HG02798 (cell line): Measurements from ENCODE around the gene MCTP1.
"Not testable (repeated sequence)": the region's sequence is repeated elsewhere in the genome, so short reads cannot be mapped to it uniquely, and the experiment has no call there.

Experiments
- ATAC-seq: cut with Tn5 transposase; IDR thresholded peaks from one replicate; pipeline ENCODE4 v1.9.1; 2021; ENCODE audit warnings: mild to moderate bottlenecking; ENCODE audit not compliant: unreplicated experiment, poor library complexity

The MCTP1 gene

GRCh38 chr5:94849324-94849723 lies 435.6 kb downstream of the MCTP1 start:
- ATAC-seq, result no peak

DNA sequence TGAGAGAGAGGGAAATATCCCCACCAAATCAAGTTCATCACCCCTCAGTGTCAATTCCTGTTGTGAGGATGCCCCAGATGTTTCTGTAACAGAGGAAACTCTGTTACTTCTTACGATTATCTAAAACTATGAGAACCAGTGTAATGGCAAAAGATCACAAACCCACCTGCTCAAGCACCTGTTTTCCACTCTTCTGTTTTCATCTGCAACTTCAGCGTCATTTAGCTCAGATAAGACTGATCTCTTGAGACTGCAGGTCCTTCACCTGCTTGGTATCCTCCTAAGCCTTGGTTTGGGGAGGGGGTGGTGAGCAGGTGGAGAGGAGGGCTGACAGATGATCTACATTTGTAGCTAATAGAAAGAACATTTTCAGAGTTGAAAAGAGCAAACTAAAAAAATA lies 437.2 kb downstream of the MCTP1 start:
- ATAC-seq, result no peak

- ATAC-seq, result no peak
Measured at GRCh38 chr5:94847019-94847418, 437.9 kb downstream of the MCTP1 start.

DNA sequence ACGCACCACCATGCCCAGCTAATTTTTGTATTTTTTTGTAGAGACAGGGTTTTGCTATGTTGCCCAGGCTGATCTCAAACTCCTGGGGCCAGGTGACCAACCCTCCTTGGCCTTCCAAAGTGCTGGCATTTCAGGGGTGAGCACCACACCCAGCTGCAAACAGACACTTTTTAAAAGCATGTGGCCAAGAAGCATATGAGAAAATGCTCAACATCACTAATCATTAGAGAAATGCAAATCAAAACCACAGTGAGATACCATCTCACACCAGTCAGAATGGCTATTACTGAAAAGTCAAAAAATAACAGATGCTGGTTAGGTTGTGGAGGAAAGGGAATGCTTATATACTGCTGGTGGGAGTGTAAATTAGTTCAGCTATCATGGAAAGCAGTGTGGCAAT lies 439.2 kb downstream of the MCTP1 start:
- peak; percentile 64 for ATAC-seq

DNA sequence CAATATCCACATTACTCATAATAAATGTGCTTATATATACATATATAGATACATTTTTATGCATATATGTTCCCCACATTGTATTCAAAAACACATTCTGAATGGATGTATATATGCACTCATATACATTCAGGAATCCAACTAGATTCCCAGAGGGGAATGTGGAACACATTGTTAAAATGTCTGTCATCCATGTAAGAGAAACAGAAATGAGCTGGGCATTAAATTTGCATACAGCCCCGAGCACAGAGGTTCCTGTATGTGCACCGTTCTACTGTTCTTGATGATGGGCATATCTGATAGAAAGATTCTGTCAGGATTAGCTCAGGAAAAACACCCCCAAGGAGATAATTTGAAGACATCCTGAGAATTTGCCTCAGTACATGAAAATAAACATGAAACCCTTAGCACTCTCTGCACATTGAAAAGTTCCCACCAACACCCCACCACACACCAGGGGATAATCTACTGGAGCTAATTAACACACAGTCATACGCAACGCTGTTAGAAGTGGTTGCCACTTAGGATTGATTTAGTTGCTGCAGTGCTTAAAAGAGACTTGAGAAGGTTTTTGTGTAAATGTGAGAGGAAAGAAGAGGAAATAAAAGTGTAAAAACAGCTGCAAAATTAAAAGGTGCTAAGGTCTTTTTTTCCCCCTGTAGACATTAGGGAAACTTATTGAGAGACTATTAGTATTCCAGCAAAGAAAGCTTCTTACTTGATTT lies 443.1 kb downstream of the MCTP1 start:
- no peak for ATAC-seq

- ATAC-seq, result no peak
Measured at GRCh38 chr5:94833851-94834250, 451.0 kb downstream of the MCTP1 start.

GRCh38 chr5:94832685-94833084 lies 452.2 kb downstream of the MCTP1 start:
- no peak for ATAC-seq

DNA sequence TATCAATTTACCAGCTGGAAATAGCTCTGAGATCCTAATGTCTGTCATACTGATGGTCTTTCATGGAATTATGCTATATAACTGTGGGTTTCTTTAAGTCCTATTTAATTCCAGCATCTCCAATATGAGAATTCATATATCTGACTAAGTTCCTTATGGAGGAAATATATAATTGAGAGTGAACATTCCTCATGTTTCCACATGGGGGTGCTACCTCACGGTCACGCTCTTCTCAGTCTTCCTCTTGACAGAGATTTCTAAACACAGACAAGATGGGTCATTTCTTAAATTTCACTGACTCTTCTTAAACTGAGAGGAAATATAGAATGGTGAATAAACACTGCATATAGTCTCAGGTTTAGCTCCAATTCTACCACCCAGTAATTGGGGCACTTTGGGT lies 454.4 kb downstream of the MCTP1 start:
- ATAC-seq, result peak; percentile 63

DNA sequence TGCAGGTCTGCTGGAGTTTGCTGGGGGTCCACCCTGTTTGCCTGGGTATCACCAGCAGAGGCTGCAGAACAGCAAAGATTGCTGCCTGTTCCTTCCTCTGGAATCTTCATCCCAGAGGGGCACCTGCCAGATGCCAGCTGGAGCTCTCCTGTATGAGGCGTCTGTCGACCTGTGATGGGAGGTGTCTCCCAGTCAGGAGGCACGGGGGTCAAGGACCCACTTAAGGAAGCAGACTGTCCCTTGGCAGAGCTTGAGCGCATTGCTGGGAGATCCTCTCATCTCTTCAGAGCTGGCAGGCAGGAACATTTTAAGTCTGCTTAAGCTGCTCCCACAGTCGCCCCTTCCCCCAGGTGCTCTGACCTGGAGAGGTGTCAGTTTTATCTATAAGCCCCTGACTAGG lies 456.7 kb downstream of the MCTP1 start:
- not testable (repeated sequence) for ATAC-seq

DNA sequence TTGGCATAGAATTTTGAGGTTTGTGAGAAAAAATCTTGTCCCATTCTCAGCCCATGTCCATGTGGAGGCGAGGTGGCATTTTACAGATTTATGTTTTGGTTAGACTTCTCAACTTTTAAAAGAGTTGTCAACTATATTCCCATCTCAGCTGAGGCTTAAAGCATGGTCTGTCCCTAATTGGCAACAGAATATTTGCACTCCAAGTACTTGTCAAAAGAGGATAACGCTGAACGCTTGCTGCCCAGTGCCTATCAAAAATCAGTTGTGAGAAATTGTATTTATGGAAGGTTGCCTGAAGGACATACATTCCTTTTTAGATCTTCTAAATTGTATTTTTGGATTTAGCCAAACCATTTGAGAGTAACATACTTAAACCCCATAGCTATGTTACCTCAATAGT lies 464.4 kb downstream of the MCTP1 start:
- no peak for ATAC-seq

GRCh38 chr5:94818904-94819303 lies 466.0 kb downstream of the MCTP1 start:
- no peak for ATAC-seq

GRCh38 chr5:94815313-94816039 lies 469.4 kb downstream of the MCTP1 start:
- no peak for ATAC-seq

DNA sequence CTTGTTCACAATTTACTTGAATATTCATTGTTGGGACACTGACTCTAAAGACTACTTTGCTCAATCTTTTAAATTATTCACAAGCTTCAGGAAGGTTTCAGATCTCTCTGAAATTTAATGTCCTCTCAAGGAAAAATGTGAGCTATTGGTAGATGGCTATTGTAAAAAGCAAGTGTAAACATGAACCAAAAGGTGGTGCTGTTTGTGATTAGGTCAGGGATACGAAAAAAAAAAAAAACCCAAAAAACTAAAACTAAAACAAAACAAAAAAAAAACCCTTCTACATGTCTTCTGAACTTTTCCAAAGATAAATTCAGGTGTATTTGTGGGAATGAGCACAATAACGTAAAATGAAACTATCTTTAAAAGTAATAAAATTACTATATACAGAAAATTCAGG lies 472.7 kb downstream of the MCTP1 start:
- no peak for ATAC-seq

- ATAC-seq, result no peak
Measured at GRCh38 chr5:94811331-94811730, 473.6 kb downstream of the MCTP1 start.

- no peak for ATAC-seq
Measured at GRCh38 chr5:94810877-94811276, 474.0 kb downstream of the MCTP1 start.

DNA sequence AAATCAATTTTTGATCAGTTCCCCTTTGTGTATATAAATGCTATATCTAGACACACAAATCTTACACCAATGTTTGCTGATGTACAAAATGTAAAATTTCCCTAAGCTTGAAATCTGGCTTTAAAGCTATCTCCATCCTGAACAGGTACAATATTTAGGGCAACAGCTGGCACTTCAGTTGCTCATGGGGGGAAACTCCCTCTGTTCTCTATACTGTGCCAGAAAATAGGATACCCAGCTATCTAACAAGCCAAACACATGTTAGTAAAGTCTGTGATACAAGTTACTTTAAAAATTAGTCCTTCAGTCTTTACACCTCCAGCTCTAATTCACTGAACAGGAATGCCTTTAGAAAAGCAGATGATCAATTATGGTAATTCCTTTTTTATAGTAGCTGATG lies 474.6 kb downstream of the MCTP1 start:
- no peak for ATAC-seq

DNA sequence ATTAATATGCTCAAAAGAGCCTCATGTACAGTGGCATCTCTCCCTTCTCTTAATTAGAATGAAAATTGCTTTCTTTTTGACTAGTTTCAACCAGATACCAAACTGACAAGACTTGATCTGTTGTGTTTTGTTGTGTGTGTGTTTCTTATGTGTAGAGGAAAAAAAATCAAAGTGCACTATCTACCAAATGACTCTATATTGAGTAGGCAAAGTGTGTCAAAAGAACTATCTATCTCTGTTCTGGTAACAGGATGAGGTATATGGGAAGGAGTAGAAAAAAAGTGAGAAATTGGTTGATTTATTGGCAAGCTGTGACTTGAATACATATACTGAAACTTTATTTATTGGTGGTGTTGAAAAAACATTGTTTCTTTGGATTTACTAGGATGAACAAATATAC lies 476.4 kb downstream of the MCTP1 start:
- ATAC-seq, result no peak

DNA sequence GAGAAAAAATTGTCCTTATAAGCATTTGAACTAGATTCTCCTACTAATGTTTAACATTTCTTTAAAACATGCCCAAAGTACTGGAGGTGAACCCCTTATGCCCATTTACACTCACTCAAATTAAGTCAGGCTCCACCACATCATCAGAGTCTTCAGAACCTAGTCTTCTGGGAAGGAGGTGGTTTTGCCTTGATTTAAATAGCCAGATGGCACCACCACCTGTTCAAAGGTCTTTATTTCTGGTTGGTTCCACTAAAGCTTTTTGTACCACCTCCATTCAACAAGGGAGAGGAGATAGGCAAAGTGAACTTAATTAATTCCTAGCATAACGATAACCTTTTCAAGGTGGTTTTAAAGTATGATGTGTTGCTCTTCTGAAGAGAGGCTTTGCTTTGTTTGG lies 476.9 kb downstream of the MCTP1 start:
- ATAC-seq, result peak; percentile 33

GRCh38 chr5:94802450-94802849 lies 482.4 kb downstream of the MCTP1 start:
- ATAC-seq, result no peak

DNA sequence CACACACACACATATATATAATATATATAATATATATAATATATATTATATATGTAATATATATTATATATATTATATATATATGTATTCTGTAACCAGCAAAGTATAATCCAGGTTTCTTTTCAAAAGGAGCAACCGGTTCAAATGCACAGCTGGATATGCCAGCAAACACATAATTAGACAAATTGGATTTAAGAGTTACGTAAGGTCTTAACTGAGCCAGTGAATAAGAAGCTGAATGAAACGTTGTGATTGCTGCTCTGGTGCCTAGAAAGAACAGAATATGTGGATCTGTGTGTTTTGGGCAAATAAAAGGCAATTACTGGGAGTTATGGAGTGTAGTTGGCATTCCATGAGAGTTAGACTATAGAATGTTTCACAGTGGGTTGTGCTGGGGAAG lies 488.3 kb downstream of the MCTP1 start:
- no peak for ATAC-seq

- peak; percentile 28 for ATAC-seq
Measured at GRCh38 chr5:94793816-94794198, 491.1 kb downstream of the MCTP1 start.
